ENCODE measurements around the gene SF3A1. TPM values are rescaled to one million over a fixed set of nuclear protein-coding genes. Genes with fewer than 3 reads are reported as not detected.
"Not testable (repeated sequence)": the region's sequence is repeated elsewhere in the genome, so short reads cannot be mapped to it uniquely, and the experiment has no call there.

Gene SF3A1
- 100 to 1,000 TPM; 229 to 281 TPM for total RNA-seq

- Mint-ChIP-seq H3K9me3 (no peaks in the 10 kb centered on the region), H3K27ac (peak within 1 kb of the TSS; percentile 93 to 97), H3K36me3 (peaks cover 17 to 25% of the 10 kb centered on the region in 2 donors)
- DNase-seq (ENCODE audit: low spot score in 2 of 2) (peak; percentile 87 to 88), ATAC-seq (peak; percentile 92 to 97)
These were observed at the start of gene SF3A1, which contains the start of gene CCDC157 for GRCh38 chr22:30356449-30357235. TSS of gene SF3A1 (minus strand) at chr22:30356894. CDS start at chr22:30356792, 102 bp downstream. TSS of gene CCDC157 (plus strand) at chr22:30357007. CDS start at chr22:30366001, 8,994 bp downstream.

- H3K9me3 Mint-ChIP-seq: no peaks in the 10 kb centered on the region
- H3K36me3 Mint-ChIP-seq: peaks cover 0 to 12% of the 10 kb centered on the region in 2 donors
- no peak for ATAC-seq
- DNase-seq (ENCODE audit: low spot score in 2 of 2): no peak
- peak overlapping the region in 1 of 2 donors; percentile 65 for H3K27ac Mint-ChIP-seq
These were observed 49.7 kb upstream of the SF3A1 start for GRCh38 chr22:30406400-30406799.

- H3K9me3 Mint-ChIP-seq: no peaks in the 10 kb centered on the region
- H3K36me3 Mint-ChIP-seq: peaks cover 0 to 6% of the 10 kb centered on the region in 2 donors
- DNase-seq (ENCODE audit: low spot score in 2 of 2) (no peak), ATAC-seq (no peak)
- H3K27ac Mint-ChIP-seq: peak overlapping the region in 1 of 2 donors; percentile 65
These were observed 49.0 kb upstream of the SF3A1 start for GRCh38 chr22:30405731-30406130.

- ATAC-seq: no peak
- Mint-ChIP-seq H3K27ac (no peak overlapping the region), H3K36me3 (no peaks in the 10 kb centered on the region), H3K9me3 (no peaks in the 10 kb centered on the region)
- DNase-seq (ENCODE audit: low spot score in 2 of 2): no peak
These were observed 47.6 kb upstream of the SF3A1 start for GRCh38 chr22:30404307-30404706.

- not testable (repeated sequence) for H3K36me3 Mint-ChIP-seq; H3K9me3 Mint-ChIP-seq; ATAC-seq; DNase-seq (ENCODE audit: low spot score in 2 of 2)
- H3K27ac Mint-ChIP-seq: peak overlapping the region in 1 of 2 donors; percentile 65
These were observed 46.0 kb upstream of the SF3A1 start for GRCh38 chr22:30402766-30403104.

- Mint-ChIP-seq H3K9me3 (no peaks in the 10 kb centered on the region), H3K36me3 (peaks cover 0 to 5% of the 10 kb centered on the region in 2 donors), H3K27ac (peak overlapping the region in 1 of 2 donors; percentile 26)
- DNase-seq (ENCODE audit: low spot score in 2 of 2) (no peak), ATAC-seq (no peak)
These were observed 45.5 kb upstream of the SF3A1 start for GRCh38 chr22:30402028-30402765.

GRCh38 chr22:30401024-30401423, 44.3 kb upstream of the SF3A1 start:
- H3K36me3 Mint-ChIP-seq; H3K9me3 Mint-ChIP-seq; DNase-seq (ENCODE audit: low spot score in 2 of 2); H3K27ac Mint-ChIP-seq; ATAC-seq: not testable (repeated sequence)

- Mint-ChIP-seq H3K9me3 (no peaks in the 10 kb centered on the region), H3K36me3 (peaks cover 0 to 5% of the 10 kb centered on the region in 2 donors), H3K27ac (no peak overlapping the region)
- DNase-seq (ENCODE audit: low spot score in 2 of 2) (no peak), ATAC-seq (no peak)
These were observed 43.5 kb upstream of the SF3A1 start for GRCh38 chr22:30400159-30400558.

GRCh38 chr22:30399718-30400117, 43.0 kb upstream of the SF3A1 start:
- no peak overlapping the region for H3K27ac Mint-ChIP-seq
- H3K9me3 Mint-ChIP-seq: no peaks in the 10 kb centered on the region
- peaks cover 0 to 5% of the 10 kb centered on the region in 2 donors for H3K36me3 Mint-ChIP-seq
- DNase-seq (ENCODE audit: low spot score in 2 of 2): no peak
- no peak for ATAC-seq

- ATAC-seq (peak in 1 of 2 donors; percentile 24), DNase-seq (ENCODE audit: low spot score in 2 of 2) (no peak)
- H3K36me3 Mint-ChIP-seq: peaks cover 0 to 5% of the 10 kb centered on the region in 2 donors
- no peaks in the 10 kb centered on the region for H3K9me3 Mint-ChIP-seq
- H3K27ac Mint-ChIP-seq: peak overlapping the region; percentile 30 to 65
These were observed 42.3 kb upstream of the SF3A1 start for GRCh38 chr22:30398685-30399680.

GRCh38 chr22:30397656-30398635, 41.3 kb upstream of the SF3A1 start:
- Mint-ChIP-seq H3K27ac (peak overlapping the region; percentile 72 to 82), H3K9me3 (no peaks in the 10 kb centered on the region), H3K36me3 (peaks cover 0 to 5% of the 10 kb centered on the region in 2 donors)
- DNase-seq (ENCODE audit: low spot score in 2 of 2) (no peak), ATAC-seq (no peak)

GRCh38 chr22:30396871-30397655, 40.4 kb upstream of the SF3A1 start, which contains the start of gene SEC14L2:
TSS of gene SEC14L2 (plus strand) at chr22:30397018. CDS start at chr22:30397117, 99 bp downstream.
- ATAC-seq: peak; percentile 89 to 90
- H3K36me3 Mint-ChIP-seq: peaks cover 0 to 5% of the 10 kb centered on the region in 2 donors
- H3K9me3 Mint-ChIP-seq: no peaks in the 10 kb centered on the region
- H3K27ac Mint-ChIP-seq: peak within 1 kb of the TSS; percentile 72 to 82
- peak; percentile 73 to 76 for DNase-seq (ENCODE audit: low spot score in 2 of 2)

GRCh38 chr22:30393885-30394284, 37.2 kb upstream of the SF3A1 start:
- H3K36me3 Mint-ChIP-seq: peaks cover 0 to 2% of the 10 kb centered on the region in 2 donors
- no peak for DNase-seq (ENCODE audit: low spot score in 2 of 2)
- H3K9me3 Mint-ChIP-seq: no peaks in the 10 kb centered on the region
- no peak for ATAC-seq
- peak overlapping the region; percentile 47 to 59 for H3K27ac Mint-ChIP-seq

- Mint-ChIP-seq H3K36me3 (no peaks in the 10 kb centered on the region), H3K9me3 (no peaks in the 10 kb centered on the region), H3K27ac (peak overlapping the region in 1 of 2 donors; percentile 59)
- no peak for ATAC-seq
- DNase-seq (ENCODE audit: low spot score in 2 of 2): no peak
These were observed 36.6 kb upstream of the SF3A1 start for GRCh38 chr22:30393322-30393680.
